SK-N-SH (cell line): Measurements from ENCODE around the gene TOM1L2. TPM values are rescaled to one million over a fixed set of nuclear protein-coding genes. Genes with fewer than 3 reads are reported as not detected.
A peak's percentile ranks its signal among the peaks of the same experiment; 100 is the strongest.

Experiments used
- CTCF ChIA-PET: fragments of 300-600, 350-600 bp; formaldehyde crosslinking; extraction: SDS; loops from one replicate; lab custom pipeline; 2021; lab: Yijun Ruan, JAX
- POLR2A ChIA-PET: fragments of 350-600 bp; sonication (Branson Sonifier 250); formaldehyde crosslinking; extraction: SDS; loops from one replicate; lab custom pipeline; 2020; ENCODE audit warnings: antibody characterized with exemption, inconsistent platforms; lab: Yijun Ruan, JAX
- DNase-seq: peaks from one replicate; pipeline ENCODE4 v3.0.0; 2012
- H2AFZ ChIP-seq: fragments of 200-600 bp; sonication (generic); 2 replicates; pipeline ENCODE4 v1.8.1; 2016; ENCODE audit warnings: antibody characterized with exemption, mild to moderate bottlenecking, low read depth
- H3F3A ChIP-seq: fragments of 200-600 bp; sonication (generic); replicated peaks from 2 replicates; pipeline ENCODE3; 2016; ENCODE audit warnings: antibody characterized with exemption, mild to moderate bottlenecking; ENCODE audit not compliant: insufficient read depth
- H3K27ac ChIP-seq, 2 experiments: fragments of 200-500 bp in 1 of 2; fragments of 200-600 bp in 1 of 2; sonication (Bioruptor generic) in 1 of 2; sonication (generic), shearing (Covaris generic) in 1 of 2; 2 replicates each; pipeline versions ENCODE4 v1.5.1 to v1.6.1; 2014 to 2016; ENCODE audit warnings: low read depth in 2 of 2, inconsistent platforms in 1 of 2, low read length in 1 of 2, mild to moderate bottlenecking in 1 of 2, mixed read lengths in 1 of 2
- H3K27me3 ChIP-seq: fragments of 200-600 bp; sonication (generic), shearing (Covaris generic); 2 replicates; pipeline ENCODE4 v1.6.1; 2016; ENCODE audit warnings: mixed run types; ENCODE audit not compliant: insufficient read depth
- H3K36me3 ChIP-seq, 2 experiments: fragments of 200-500 bp in 1 of 2; fragments of 200-600 bp in 1 of 2; sonication (Bioruptor generic) in 1 of 2; sonication (generic) in 1 of 2; replicated peaks in 1 of 2; 2 replicates each; pipeline versions ENCODE3 to v1.5.1; 2014 to 2016; ENCODE audit warnings: low read length in 1 of 2, mild to moderate bottlenecking in 1 of 2; ENCODE audit not compliant: insufficient read depth in 2 of 2, control insufficient read depth in 1 of 2
- H3K4me1 ChIP-seq, 2 experiments: fragments of 200-500 bp in 1 of 2; fragments of 200-600 bp in 1 of 2; sonication (Bioruptor generic) in 1 of 2; sonication (generic), shearing (Covaris generic) in 1 of 2; 2 replicates each; pipeline versions ENCODE4 v1.5.1 to v1.6.1; 2014 to 2016; ENCODE audit warnings: low read depth in 1 of 2, low read length in 1 of 2, mixed run types in 1 of 2; ENCODE audit not compliant: insufficient read depth in 2 of 2, control insufficient read depth in 1 of 2
- H3K4me2 ChIP-seq: fragments of 200-600 bp; sonication (generic), shearing (Covaris generic); 2 replicates; pipeline ENCODE4 v1.6.1; 2017; ENCODE audit warnings: mixed run types
- H3K4me3 ChIP-seq, 2 experiments: fragments of 200-500 bp in 1 of 2; fragments of 200-600 bp in 1 of 2; sonication (Bioruptor generic) in 1 of 2; sonication (generic), shearing (Covaris generic) in 1 of 2; 2 replicates each; pipeline versions ENCODE4 v1.5.1 to v1.8.1; 2014 to 2016; ENCODE audit warnings: low read depth in 2 of 2, inconsistent platforms in 1 of 2, low read length in 1 of 2, mild to moderate bottlenecking in 1 of 2, mixed read lengths in 1 of 2, moderate library complexity in 1 of 2
- H3K79me2 ChIP-seq: fragments of 200-600 bp; sonication (generic); 2 replicates; pipeline ENCODE4 v1.8.1; 2017; ENCODE audit warnings: mild to moderate bottlenecking; ENCODE audit not compliant: insufficient read depth
- H3K9ac ChIP-seq: fragments of 200-600 bp; sonication (generic); 2 replicates; pipeline ENCODE4 v1.6.1; 2017; ENCODE audit warnings: mixed run types
- H3K9me2 ChIP-seq: fragments of 200-600 bp; sonication (generic); 2 replicates; pipeline ENCODE4 v1.6.1; 2017; ENCODE audit warnings: mixed run types
- H3K9me3 ChIP-seq: fragments of 200-600 bp; sonication (generic); 2 replicates; pipeline ENCODE4 v1.6.1; 2017; ENCODE audit warnings: mixed run types, mild to moderate bottlenecking, moderate library complexity
- H4K20me1 ChIP-seq: fragments of 200-600 bp; sonication (generic); 2 replicates; pipeline ENCODE4 v1.6.1; 2017; ENCODE audit warnings: mild to moderate bottlenecking, mixed run types; ENCODE audit not compliant: insufficient read depth
- CHD2 ChIP-seq: fragments of 150-350 bp; IDR thresholded peaks from 2 replicates; pipeline ENCODE4 v1.6.1; 2018; ENCODE audit warnings: low read length; ENCODE audit not compliant: partially characterized antibody
- FOSL2 ChIP-seq: IDR thresholded peaks from 2 replicates; pipeline ENCODE4 v1.4.0; 2012; ENCODE audit warnings: low read depth, mild to moderate bottlenecking, moderate library complexity, borderline replicate concordance
- FOXJ3 ChIP-seq: sonication (generic); formaldehyde crosslinking; IDR thresholded peaks from 2 replicates; pipeline ENCODE4 v1.5.1; 2020; ENCODE audit warnings: mild to moderate bottlenecking, missing genetic modification reagents
- GABPA ChIP-seq: IDR thresholded peaks from 2 replicates; pipeline ENCODE4 v1.4.0; 2012; ENCODE audit warnings: low read depth, mild to moderate bottlenecking
- IRF3 ChIP-seq: fragments of 150-350 bp; IDR thresholded peaks from 2 replicates; pipeline ENCODE4 v1.6.1; 2016; ENCODE audit warnings: mild to moderate bottlenecking, low read depth, low read length
- JUND ChIP-seq: IDR thresholded peaks from 2 replicates; pipeline ENCODE4 v1.4.0; 2012
- MXI1 ChIP-seq: IDR thresholded peaks from 2 replicates; pipeline ENCODE4 v1.6.1; 2012; ENCODE audit warnings: mild to moderate bottlenecking, low read depth, low read length, improper control_type of control experiment
- NFIC ChIP-seq: IDR thresholded peaks from 2 replicates; pipeline ENCODE4 v1.4.0; 2012; ENCODE audit warnings: borderline replicate concordance
- NRF1 ChIP-seq: IDR thresholded peaks from 2 replicates; pipeline ENCODE4 v1.6.1; 2012; ENCODE audit warnings: low read depth, mild to moderate bottlenecking, low read length
- PBX3 ChIP-seq: IDR thresholded peaks from 2 replicates; pipeline ENCODE4; 2012
- RAD21 ChIP-seq: IDR thresholded peaks from 2 replicates; pipeline ENCODE4 v1.6.1; 2012; ENCODE audit warnings: mild to moderate bottlenecking, low read length
- RFX5 ChIP-seq: IDR thresholded peaks from 2 replicates; pipeline ENCODE4 v1.6.1; 2012; ENCODE audit warnings: mild to moderate bottlenecking, improper control_type of control experiment, low read length
- RXRA ChIP-seq: IDR thresholded peaks from 2 replicates; pipeline ENCODE4 v1.4.0; 2012; ENCODE audit warnings: low read depth, mild to moderate bottlenecking, borderline replicate concordance
- SMC3 ChIP-seq: IDR thresholded peaks from 2 replicates; pipeline ENCODE4 v1.6.1; 2012; ENCODE audit warnings: low read depth, low read length, improper control_type of control experiment
- TCF12 ChIP-seq: IDR thresholded peaks from 2 replicates; pipeline ENCODE4 v1.4.0; 2012
- TEAD4 ChIP-seq: IDR thresholded peaks from 2 replicates; pipeline ENCODE4 v1.4.0; 2012; ENCODE audit warnings: mild to moderate bottlenecking, borderline replicate concordance; ENCODE audit not compliant: insufficient read depth
- YY1 ChIP-seq: IDR thresholded peaks from 2 replicates; pipeline ENCODE4 v1.4.0; 2012; ENCODE audit warnings: low read depth, mild to moderate bottlenecking
- WGBS: methylation state at CpG from one replicate; pipeline ENCODE4 v1.1.6; 2017; ENCODE audit warnings: low lambda C conversion rate; 5-methylcytosine and 5-hydroxymethylcytosine counted together
- polyA plus RNA-seq, 3 experiments: library from polyadenylated mRNA; depleted of rRNA; stranded (reverse); fragments of >200 nt; gene quantifications; 2 replicates each; pipeline ENCODE4 v1.2.3, GENCODE V29; 2012

Gene TOM1L2
- polyA plus RNA-seq, 1 of the 3 experiments (the other 2 are of a cell fraction) = 85.4 TPM

GRCh38 chr17:17943281-17943984, 28.8 kb downstream of the TOM1L2 start:
- H3K9me2 ChIP-seq = no peaks in the 10 kb centered on the region; the same call in 1 of the 2 replicates
- no peak overlapping the region for H2AFZ ChIP-seq
- H3K27me3 ChIP-seq = no peaks in the 10 kb centered on the region
- CTCF ChIA-PET = interaction anchor here (1.6 to 6.1 kb wide), 3 partner anchors 9 to 23 kb away, joined by 4 to 35 read pairs (median 6); no protein-coding TSS in a partner anchor
- no peak for DNase-seq
- no peak for TF ChIP-seq NRF1
- TF ChIP-seq CHD2 = no peak
- no peak for TF ChIP-seq IRF3
- no peak for TF ChIP-seq GABPA
- no peak for TF ChIP-seq MXI1
- no peak for TF ChIP-seq FOXJ3 (CRISPR knock-in tag)
- TF ChIP-seq RFX5 = no peak
- TF ChIP-seq SMC3 = no peak
- TF ChIP-seq YY1 = no peak
- TF ChIP-seq FOSL2 = no peak
- TF ChIP-seq RAD21 = no peak
- no peak for TF ChIP-seq PBX3
- TF ChIP-seq, all 33 proteins: peak for 0
- WGBS = 57% methylated on average over 3 of the region's 3 CpGs
- peaks cover 83% of the 10 kb centered on the region for H3K79me2 ChIP-seq
- H3K4me2 ChIP-seq = peak overlapping the region; percentile 78
- no peaks in the 10 kb centered on the region for H3K9me3 ChIP-seq
- H3K4me1 ChIP-seq = peaks cover 63 to 85% of the 10 kb centered on the region in 2 experiments
- POLR2A ChIA-PET = interaction anchor here (0.6 kb wide), 1 partner anchor 29 kb away, joined by 4 read pairs; the partner anchor contains the start of gene DRC3
- peaks cover 56% of the 10 kb centered on the region for H3F3A ChIP-seq
- peak overlapping the region in 1 of 2 experiments; percentile 48; a peak in 1 of 4 replicates for H3K4me3 ChIP-seq
- H4K20me1 ChIP-seq = no peaks in the 10 kb centered on the region
- H3K36me3 ChIP-seq = no peaks in the 10 kb centered on the region
- H3K9ac ChIP-seq = no peak overlapping the region
- peak overlapping the region; percentile 74 to 96 for H3K27ac ChIP-seq

GRCh38 chr17:17942846-17943245, 29.4 kb downstream of the TOM1L2 start:
- peak overlapping the region in 1 of 2 experiments; percentile 48; a peak in 1 of 4 replicates for H3K4me3 ChIP-seq
- peak; percentile 40; the same call in 1 of the 2 replicates for TF ChIP-seq RXRA
- peak; percentile 29; the same call in 1 of the 2 replicates for TF ChIP-seq PBX3
- TF ChIP-seq FOSL2 = peak; percentile 61; the same call in 1 of the 2 replicates
- TF ChIP-seq CHD2 = no peak
- TF ChIP-seq JUND = peak; percentile 73; the same call in 1 of the 2 replicates
- TF ChIP-seq IRF3 = no peak
- TF ChIP-seq NFIC = peak; percentile 29; the same call in 1 of the 2 replicates
- peak; percentile 54; the same call in 1 of the 2 replicates for TF ChIP-seq TEAD4
- TF ChIP-seq TCF12 = peak; percentile 40; the same call in 1 of the 2 replicates
- TF ChIP-seq, all 33 proteins: peak for 7
- POLR2A ChIA-PET = no interaction called here
- H3K4me1 ChIP-seq = peaks cover 69 to 86% of the 10 kb centered on the region in 2 experiments
- no peak overlapping the region for H3K9ac ChIP-seq
- no peaks in the 10 kb centered on the region for H3K27me3 ChIP-seq
- H3F3A ChIP-seq = peaks cover 52% of the 10 kb centered on the region
- peaks cover 85% of the 10 kb centered on the region for H3K79me2 ChIP-seq
- CTCF ChIA-PET = interaction anchor here (1.4 to 6.1 kb wide), 5 partner anchors 10 to 588 kb away, joined by 3 to 35 read pairs (median 5); no protein-coding TSS in a partner anchor
- no peaks in the 10 kb centered on the region; the same call in 1 of the 2 replicates for H3K9me2 ChIP-seq
- peak overlapping the region; percentile 78 for H3K4me2 ChIP-seq
- H3K36me3 ChIP-seq = no peaks in the 10 kb centered on the region
- H3K27ac ChIP-seq = peak overlapping the region; percentile 74 to 96
- H2AFZ ChIP-seq = no peak overlapping the region
- no peaks in the 10 kb centered on the region for H4K20me1 ChIP-seq
- no peaks in the 10 kb centered on the region for H3K9me3 ChIP-seq
- DNase-seq = no peak
